Measurements from ENCODE around the gene TDRD15.

TDRD15 gene

DNA sequence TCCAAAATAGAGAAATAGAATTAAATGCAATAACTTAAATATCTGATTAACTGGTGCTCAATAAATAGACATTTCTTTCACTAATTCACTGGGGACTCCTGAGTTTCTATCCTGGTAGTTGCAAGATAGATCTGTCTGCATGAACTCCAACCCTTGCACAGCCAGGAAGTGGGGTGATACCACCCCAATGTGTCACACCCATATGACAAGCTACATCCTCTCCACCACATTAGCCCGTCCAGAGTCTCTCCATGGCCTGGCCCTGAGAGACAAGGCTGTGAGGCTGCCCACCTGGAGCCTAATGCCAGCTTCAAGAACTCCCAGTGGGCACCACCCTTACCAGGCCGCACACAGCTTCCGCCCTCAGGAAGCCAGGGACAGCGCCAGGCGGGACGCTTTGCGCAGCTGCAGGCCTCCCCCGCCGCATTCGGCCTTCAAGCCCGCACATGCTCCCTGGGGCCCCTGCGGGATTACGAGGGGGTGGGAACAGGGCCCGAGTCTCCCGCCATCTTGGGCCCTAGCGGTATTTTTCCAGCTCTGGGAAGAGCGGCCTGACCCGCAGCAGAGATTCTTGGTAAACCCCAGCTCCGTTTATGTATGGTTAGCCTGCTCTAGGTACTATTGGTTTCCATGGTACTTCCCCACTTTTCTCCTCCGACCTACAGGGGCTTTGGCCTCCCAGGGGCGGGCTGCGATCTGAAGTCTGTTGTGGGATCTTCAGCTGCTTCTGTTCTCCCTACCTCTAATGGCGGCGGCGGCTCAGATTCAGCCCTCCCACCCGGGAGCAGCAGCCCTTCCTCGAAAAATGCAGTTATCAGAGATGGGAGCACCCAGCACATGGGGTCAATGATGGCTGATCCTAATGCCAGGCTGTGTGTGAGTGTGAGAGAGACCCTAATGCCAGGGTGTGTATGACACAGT is at the start of gene TDRD15:
TSS of gene TDRD15 (plus strand) at position 496 of the 921 bp plus-strand sequence. CDS start 13,500 bp downstream, outside the sequence.
- TF ChIP-seq FOXK2 (IDR thresholded peaks at IDR 0.05) (no peak), ZNF384 (IDR thresholded peaks at IDR 0.05) (no peak), FOXM1 (IDR thresholded peaks at IDR 0.05; ENCODE audit: borderline replicate concordance) (no peak), SUZ12 (IDR thresholded peaks at IDR 0.05) (no peak), HDGF (IDR thresholded peaks at IDR 0.05; ENCODE audit: borderline replicate concordance) (no peak), FOXA1 (IDR thresholded peaks at IDR 0.05) (no peak), TARDBP (IDR thresholded peaks at IDR 0.05) (no peak), BHLHE40 (IDR thresholded peaks at IDR 0.05; ENCODE audit: borderline replicate concordance) (no peak), ARNT (IDR thresholded peaks at IDR 0.05) (no peak), ELF4 (IDR thresholded peaks at IDR 0.05) (no peak)
- DNase-seq (ENCODE audit: extremely low spot score), result no peak
- CTCF ChIA-PET, result no interaction called here
- POLR2A ChIA-PET, result no interaction called here

GRCh38 chr2:21078296-21078695 is 45.5 kb upstream of the TDRD15 start:
- TF ChIP-seq ELF4 (IDR thresholded peaks at IDR 0.05) (no peak), SUZ12 (IDR thresholded peaks at IDR 0.05) (no peak), SP1 (IDR thresholded peaks at IDR 0.05) (no peak), L3MBTL2 (conservative IDR thresholded peaks at IDR 0.05) (no peak), FOXA1 (IDR thresholded peaks at IDR 0.05) (no peak), FOXK2 (IDR thresholded peaks at IDR 0.05) (no peak), TARDBP (IDR thresholded peaks at IDR 0.05) (no peak), ZNF384 (IDR thresholded peaks at IDR 0.05) (no peak), FOXM1 (IDR thresholded peaks at IDR 0.05; ENCODE audit: borderline replicate concordance) (no peak), LEF1 (IDR thresholded peaks at IDR 0.05; ENCODE audit: borderline replicate concordance) (no peak), ARNT (IDR thresholded peaks at IDR 0.05) (no peak), BHLHE40 (IDR thresholded peaks at IDR 0.05; ENCODE audit: borderline replicate concordance) (no peak), CTBP1 (IDR thresholded peaks at IDR 0.05; ENCODE audit: borderline replicate concordance) (no peak), NFRKB (IDR thresholded peaks at IDR 0.05) (no peak), HDGF (IDR thresholded peaks at IDR 0.05; ENCODE audit: borderline replicate concordance) (no peak)
- TF ChIP-seq, protein P1, sequence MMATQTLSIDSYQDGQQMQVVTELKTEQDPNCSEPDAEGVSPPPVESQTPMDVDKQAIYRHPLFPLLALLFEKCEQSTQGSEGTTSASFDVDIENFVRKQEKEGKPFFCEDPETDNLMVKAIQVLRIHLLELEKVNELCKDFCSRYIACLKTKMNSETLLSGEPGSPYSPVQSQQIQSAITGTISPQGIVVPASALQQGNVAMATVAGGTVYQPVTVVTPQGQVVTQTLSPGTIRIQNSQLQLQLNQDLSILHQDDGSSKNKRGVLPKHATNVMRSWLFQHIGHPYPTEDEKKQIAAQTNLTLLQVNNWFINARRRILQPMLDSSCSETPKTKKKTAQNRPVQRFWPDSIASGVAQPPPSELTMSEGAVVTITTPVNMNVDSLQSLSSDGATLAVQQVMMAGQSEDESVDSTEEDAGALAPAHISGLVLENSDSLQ (IDR thresholded peaks at IDR 0.05), result no peak
- CTCF ChIA-PET, result no interaction called here
- POLR2A ChIA-PET, result no interaction called here
- DNase-seq (ENCODE audit: extremely low spot score), result no peak

GRCh38 chr2:21083482-21083881 is 40.3 kb upstream of the TDRD15 start:
- no peak for DNase-seq (ENCODE audit: extremely low spot score)
- ChIA-PET POLR2A (no interaction called here), CTCF (no interaction called here)
- TF ChIP-seq L3MBTL2 (conservative IDR thresholded peaks at IDR 0.05) (no peak), ZNF384 (IDR thresholded peaks at IDR 0.05) (no peak), FOXM1 (IDR thresholded peaks at IDR 0.05; ENCODE audit: borderline replicate concordance) (no peak), BHLHE40 (IDR thresholded peaks at IDR 0.05; ENCODE audit: borderline replicate concordance) (no peak), CTBP1 (IDR thresholded peaks at IDR 0.05; ENCODE audit: borderline replicate concordance) (no peak), SUZ12 (IDR thresholded peaks at IDR 0.05) (no peak), HDGF (IDR thresholded peaks at IDR 0.05; ENCODE audit: borderline replicate concordance) (no peak), FOXA1 (IDR thresholded peaks at IDR 0.05) (no peak), ELF4 (IDR thresholded peaks at IDR 0.05) (no peak), LEF1 (IDR thresholded peaks at IDR 0.05; ENCODE audit: borderline replicate concordance) (no peak), SP1 (IDR thresholded peaks at IDR 0.05) (no peak), NFRKB (IDR thresholded peaks at IDR 0.05) (no peak), TARDBP (IDR thresholded peaks at IDR 0.05) (no peak)

- ChIA-PET POLR2A (no interaction called here), CTCF (no interaction called here)
- no peak for TF ChIP-seq FOXM1 (IDR thresholded peaks at IDR 0.05; ENCODE audit: borderline replicate concordance)
- no peak for TF ChIP-seq FOXA1 (IDR thresholded peaks at IDR 0.05)
- TF ChIP-seq CTBP1 (IDR thresholded peaks at IDR 0.05; ENCODE audit: borderline replicate concordance), result no peak
- no peak for TF ChIP-seq LEF1 (IDR thresholded peaks at IDR 0.05; ENCODE audit: borderline replicate concordance)
- TF ChIP-seq L3MBTL2 (conservative IDR thresholded peaks at IDR 0.05), result no peak
- TF ChIP-seq BHLHE40 (IDR thresholded peaks at IDR 0.05; ENCODE audit: borderline replicate concordance), result no peak
- TF ChIP-seq ZNF384 (IDR thresholded peaks at IDR 0.05), result no peak
- TF ChIP-seq NFRKB (IDR thresholded peaks at IDR 0.05), result no peak
- no peak for TF ChIP-seq TARDBP (IDR thresholded peaks at IDR 0.05)
- TF ChIP-seq, protein P1 (IDR thresholded peaks at IDR 0.05), result no peak
- TF ChIP-seq SP1 (IDR thresholded peaks at IDR 0.05), result no peak
- no peak for TF ChIP-seq HDGF (IDR thresholded peaks at IDR 0.05; ENCODE audit: borderline replicate concordance)
- no peak for TF ChIP-seq ARNT (IDR thresholded peaks at IDR 0.05)
- TF ChIP-seq ELF4 (IDR thresholded peaks at IDR 0.05), result no peak
- no peak for TF ChIP-seq FOXK2 (IDR thresholded peaks at IDR 0.05)
- no peak for TF ChIP-seq SUZ12 (IDR thresholded peaks at IDR 0.05)
- no peak for DNase-seq (ENCODE audit: extremely low spot score)
These were observed 39.4 kb upstream of the TDRD15 start for GRCh38 chr2:21084401-21084800.

- no peak for DNase-seq (ENCODE audit: extremely low spot score)
- ChIA-PET POLR2A (no interaction called here), CTCF (no interaction called here)
- no peak for TF ChIP-seq ELF4 (IDR thresholded peaks at IDR 0.05)
- no peak for TF ChIP-seq CTBP1 (IDR thresholded peaks at IDR 0.05; ENCODE audit: borderline replicate concordance)
- TF ChIP-seq HDGF (IDR thresholded peaks at IDR 0.05; ENCODE audit: borderline replicate concordance), result no peak
- TF ChIP-seq FOXA1 (IDR thresholded peaks at IDR 0.05), result no peak
- no peak for TF ChIP-seq BHLHE40 (IDR thresholded peaks at IDR 0.05; ENCODE audit: borderline replicate concordance)
- TF ChIP-seq, protein P1 (IDR thresholded peaks at IDR 0.05), result no peak
- TF ChIP-seq FOXM1 (IDR thresholded peaks at IDR 0.05; ENCODE audit: borderline replicate concordance), result no peak
- TF ChIP-seq NFRKB (IDR thresholded peaks at IDR 0.05), result no peak
- no peak for TF ChIP-seq LEF1 (IDR thresholded peaks at IDR 0.05; ENCODE audit: borderline replicate concordance)
- no peak for TF ChIP-seq ZNF384 (IDR thresholded peaks at IDR 0.05)
- no peak for TF ChIP-seq L3MBTL2 (conservative IDR thresholded peaks at IDR 0.05)
- TF ChIP-seq FOXK2 (IDR thresholded peaks at IDR 0.05), result no peak
- TF ChIP-seq SP1 (IDR thresholded peaks at IDR 0.05), result no peak
- no peak for TF ChIP-seq TARDBP (IDR thresholded peaks at IDR 0.05)
- no peak for TF ChIP-seq ARNT (IDR thresholded peaks at IDR 0.05)
- no peak for TF ChIP-seq SUZ12 (IDR thresholded peaks at IDR 0.05)
These were observed 31.4 kb upstream of the TDRD15 start for GRCh38 chr2:21092308-21092869.
